Measurements from ENCODE around the gene PICALM. TPM values are rescaled to one million over a fixed set of nuclear protein-coding genes. Genes with fewer than 3 reads are reported as not detected.
A peak's percentile ranks its signal among the peaks of the same experiment; 100 is the strongest.

Gene PICALM
- total and polyA plus RNA-seq, 2 donors: 104 to 543 TPM

DNA sequence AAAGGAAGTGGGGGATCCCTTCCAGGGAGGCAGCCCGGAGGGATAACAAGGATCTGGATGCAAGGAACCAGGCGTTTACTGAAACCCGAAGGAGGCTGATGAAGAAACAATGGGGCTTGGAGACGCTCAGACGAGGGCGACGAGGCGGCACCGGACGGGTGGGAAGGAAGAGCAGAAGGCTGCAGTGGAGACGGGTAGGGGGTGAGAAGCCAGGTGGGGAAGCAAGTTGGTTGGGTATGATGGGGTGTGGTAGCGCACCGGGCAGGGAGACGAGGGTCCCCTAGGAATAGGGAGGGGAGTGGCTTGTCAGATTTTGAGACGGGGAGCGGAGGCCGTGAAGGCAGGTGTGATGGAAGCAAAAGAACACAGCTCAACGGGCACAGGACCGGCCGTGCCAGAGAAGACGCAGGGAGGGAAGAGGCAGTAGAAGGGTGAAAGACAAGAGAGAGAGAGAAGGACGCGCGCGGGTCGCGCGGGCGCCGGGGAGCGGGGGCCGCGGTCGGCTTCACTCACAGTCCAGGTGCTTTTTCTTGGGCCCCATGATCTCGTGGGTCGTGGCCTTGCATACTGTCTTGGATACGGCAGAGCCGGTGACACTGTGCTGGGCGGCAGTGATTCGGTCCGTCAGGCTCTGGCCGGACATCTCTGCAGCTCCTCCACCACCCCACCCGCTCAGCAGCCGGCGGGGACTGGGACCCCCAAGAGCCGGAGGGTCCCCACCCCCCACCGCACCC is 579 bp downstream of the PICALM start:
- under 1% methylated on average over 47 of the region's 47 CpGs for WGBS
- Histone ChIP-seq H3K4me1 (ENCODE audit: insufficient read depth) (no peaks in the 10 kb centered on the region), H3K4me3 (ENCODE audit: low read depth, low read length) (peak overlapping the region; percentile 91), H3K36me3 (ENCODE audit: insufficient read depth) (no peaks in the 10 kb centered on the region), H3K27ac (ENCODE audit: low read depth) (peak overlapping the region; percentile 90)
- DNase-seq (ENCODE audit: extremely low spot score): peak; percentile 10

DNA sequence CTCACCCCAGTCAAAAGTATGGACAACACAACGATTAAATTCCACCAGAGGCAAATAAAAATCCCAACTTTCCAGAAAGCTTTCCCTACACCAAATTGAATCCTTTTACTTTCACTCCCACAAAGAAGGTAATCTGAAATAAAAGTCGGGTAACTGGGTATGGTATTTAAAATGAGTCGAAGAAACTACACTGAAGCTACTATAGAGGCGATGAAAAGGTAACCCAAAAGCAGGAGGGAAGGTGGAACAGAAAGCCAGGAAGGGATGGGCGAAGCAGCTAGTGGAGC is 1.1 kb downstream of the PICALM start:
- peak overlapping the region; percentile 90 for H3K27ac ChIP-seq (ENCODE audit: low read depth)
- peak overlapping the region; percentile 91 for H3K4me3 ChIP-seq (ENCODE audit: low read depth, low read length)
- H3K4me1 ChIP-seq (ENCODE audit: insufficient read depth): no peaks in the 10 kb centered on the region
- WGBS: under 1% methylated on average over 5 of the region's 5 CpGs
- H3K36me3 ChIP-seq (ENCODE audit: insufficient read depth): no peaks in the 10 kb centered on the region
- DNase-seq (ENCODE audit: extremely low spot score): peak; percentile 23

DNA sequence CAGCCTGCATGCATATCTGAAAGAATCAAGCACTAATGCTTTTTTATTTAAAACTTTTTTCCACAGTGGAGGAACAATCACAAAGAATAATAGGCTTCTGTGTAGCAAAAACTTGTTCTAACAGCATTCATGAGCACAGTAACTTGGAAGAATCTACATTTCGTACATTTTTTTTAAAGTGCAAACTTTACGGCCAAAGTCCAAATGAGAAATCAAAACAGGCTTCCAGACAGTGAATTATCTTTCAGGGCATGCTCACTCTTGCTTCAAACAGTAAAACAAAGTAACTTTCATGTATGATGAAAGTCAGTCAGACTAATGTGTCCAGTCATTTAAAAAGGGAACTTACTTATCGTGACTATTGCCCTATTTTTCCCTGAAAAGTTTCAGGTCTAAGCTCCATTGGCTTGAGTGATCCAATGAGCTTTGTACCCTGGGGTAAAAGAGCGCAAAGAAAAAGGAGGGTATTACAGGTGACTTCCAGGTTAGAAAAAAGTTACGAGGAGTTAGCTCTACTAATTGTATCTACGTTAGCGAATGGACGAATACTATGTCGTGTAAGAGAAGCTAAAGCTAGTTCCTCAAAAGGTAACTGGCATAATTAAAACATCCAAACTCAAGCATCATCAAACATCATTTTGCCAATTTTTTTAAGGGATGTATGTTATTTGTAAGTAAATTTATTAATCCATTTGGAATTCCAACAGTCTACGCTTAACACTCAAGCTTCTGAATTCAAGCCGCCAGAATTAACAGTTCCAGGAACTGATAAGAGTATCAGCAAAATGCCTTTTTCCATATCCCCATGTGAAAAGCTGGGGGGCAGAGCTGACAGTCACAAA is 1.7 kb downstream of the PICALM start:
- no peaks in the 10 kb centered on the region for H3K4me1 ChIP-seq (ENCODE audit: insufficient read depth)
- under 1% methylated on average over 11 of the region's 11 CpGs for WGBS
- DNase-seq (ENCODE audit: extremely low spot score): peak; percentile 31

DNA sequence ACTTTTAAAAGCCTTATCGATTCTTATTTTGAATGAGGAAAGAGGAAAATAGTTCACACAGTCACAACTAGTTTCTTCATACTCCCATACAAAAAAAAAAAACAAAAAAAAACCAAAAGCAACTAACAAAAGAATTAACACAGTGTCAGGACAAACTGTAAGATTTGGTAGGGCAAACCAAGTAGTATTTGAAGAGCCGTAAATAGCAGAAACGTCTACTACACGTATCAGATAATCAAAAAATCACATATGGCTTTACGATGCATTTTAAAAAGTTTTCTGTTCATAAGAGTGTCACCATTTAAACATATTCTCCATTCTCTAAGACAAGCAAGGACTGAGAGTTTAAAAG is 2.3 kb downstream of the PICALM start:
- Histone ChIP-seq H3K36me3 (ENCODE audit: insufficient read depth) (no peaks in the 10 kb centered on the region), H3K4me1 (ENCODE audit: insufficient read depth) (no peaks in the 10 kb centered on the region), H3K27ac (ENCODE audit: low read depth) (no peak overlapping the region), H3K4me3 (ENCODE audit: low read depth, low read length) (peak overlapping the region; percentile 91)
- peak; percentile 8 for DNase-seq (ENCODE audit: extremely low spot score)
- 3% methylated on average over 5 of the region's 5 CpGs for WGBS

More for the DNA sequence above, 1.7 kb downstream of the PICALM start:
- peak overlapping the region; percentile 90 for H3K27ac ChIP-seq (ENCODE audit: low read depth)
- H3K36me3 ChIP-seq (ENCODE audit: insufficient read depth): no peaks in the 10 kb centered on the region
- peak overlapping the region; percentile 91 for H3K4me3 ChIP-seq (ENCODE audit: low read depth, low read length)

DNA sequence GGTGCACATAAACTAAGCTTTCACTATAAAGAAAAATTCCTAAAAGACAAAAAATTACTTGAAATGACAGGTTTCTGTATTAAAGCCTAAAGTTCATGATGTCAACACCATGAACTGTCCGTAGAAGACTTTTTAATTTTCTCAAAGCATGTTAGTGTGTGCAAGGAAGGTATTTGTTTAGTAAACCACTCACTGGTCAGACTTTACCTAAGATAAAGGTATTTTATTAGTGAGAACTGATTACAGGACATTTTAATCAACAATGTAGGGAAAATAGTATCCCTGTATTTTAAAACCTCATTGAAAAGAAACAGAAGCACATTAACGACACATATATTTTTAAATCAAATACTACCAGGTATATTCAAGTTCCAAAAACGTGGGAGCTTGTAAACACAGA is 2.9 kb downstream of the PICALM start:
- no peak overlapping the region for H3K27ac ChIP-seq (ENCODE audit: low read depth)
- no peaks in the 10 kb centered on the region for H3K36me3 ChIP-seq (ENCODE audit: insufficient read depth)
- DNase-seq (ENCODE audit: extremely low spot score): no peak
- WGBS: 12% methylated on average over 3 of the region's 3 CpGs
- no peaks in the 10 kb centered on the region for H3K4me1 ChIP-seq (ENCODE audit: insufficient read depth)
- peak overlapping the region; percentile 91 for H3K4me3 ChIP-seq (ENCODE audit: low read depth, low read length)

DNA sequence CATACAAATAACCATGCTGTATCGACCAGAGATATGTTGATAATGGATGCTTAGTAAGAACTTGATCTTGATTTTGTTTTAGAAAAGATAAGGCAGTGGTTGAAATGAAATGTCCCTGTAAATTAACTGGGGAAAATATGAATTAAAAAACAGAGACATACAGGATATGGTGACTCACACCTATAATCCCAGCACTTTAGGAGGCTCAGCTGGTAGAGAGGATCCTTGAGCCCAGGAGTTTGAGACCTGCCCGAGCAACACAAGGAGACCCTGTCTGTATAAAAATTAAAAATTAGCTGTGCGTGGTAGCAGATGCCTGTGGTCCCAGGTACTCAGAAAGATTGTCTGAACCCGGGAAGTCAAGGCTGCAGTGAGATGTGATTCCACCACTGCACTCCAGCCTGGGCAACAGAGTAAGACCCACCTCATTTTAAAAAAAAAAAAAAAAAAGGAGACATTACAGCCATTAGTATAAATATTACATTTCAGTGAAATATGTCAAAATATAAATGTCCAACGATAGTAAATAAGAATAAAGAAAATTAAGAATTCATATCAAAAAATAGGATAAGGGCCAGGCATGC is 4.6 kb downstream of the PICALM start:
- Histone ChIP-seq H3K36me3 (ENCODE audit: insufficient read depth) (no peaks in the 10 kb centered on the region), H3K4me1 (ENCODE audit: insufficient read depth) (no peaks in the 10 kb centered on the region), H3K4me3 (ENCODE audit: low read depth, low read length) (no peak overlapping the region), H3K27ac (ENCODE audit: low read depth) (no peak overlapping the region)
- 73% methylated on average over 5 of the region's 5 CpGs for WGBS
- no peak for DNase-seq (ENCODE audit: extremely low spot score)

DNA sequence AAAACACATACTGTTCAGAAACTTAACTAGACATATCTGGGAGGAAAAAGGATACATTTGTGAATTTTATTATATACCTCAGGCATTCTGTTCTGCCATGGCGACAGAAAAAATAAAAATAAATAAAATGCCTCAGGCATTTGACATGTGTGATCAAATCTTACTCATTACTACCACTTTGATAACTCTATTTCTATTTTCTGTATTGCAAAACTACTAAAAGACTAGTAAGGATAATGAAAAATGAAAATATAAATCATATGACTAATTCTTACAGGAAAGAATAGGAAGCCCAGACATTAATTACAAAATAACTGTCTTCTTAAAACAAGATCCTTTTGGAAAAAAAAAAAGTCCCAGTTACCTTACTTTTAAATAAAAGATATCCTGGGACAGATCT is 5.3 kb downstream of the PICALM start:
- no peak overlapping the region for H3K27ac ChIP-seq (ENCODE audit: low read depth)
- H3K4me3 ChIP-seq (ENCODE audit: low read depth, low read length): no peak overlapping the region
- no peaks in the 10 kb centered on the region for H3K4me1 ChIP-seq (ENCODE audit: insufficient read depth)
- H3K36me3 ChIP-seq (ENCODE audit: insufficient read depth): no peaks in the 10 kb centered on the region
- DNase-seq (ENCODE audit: extremely low spot score): no peak
- 67% methylated on average over 1 of the region's 1 CpG for WGBS

DNA sequence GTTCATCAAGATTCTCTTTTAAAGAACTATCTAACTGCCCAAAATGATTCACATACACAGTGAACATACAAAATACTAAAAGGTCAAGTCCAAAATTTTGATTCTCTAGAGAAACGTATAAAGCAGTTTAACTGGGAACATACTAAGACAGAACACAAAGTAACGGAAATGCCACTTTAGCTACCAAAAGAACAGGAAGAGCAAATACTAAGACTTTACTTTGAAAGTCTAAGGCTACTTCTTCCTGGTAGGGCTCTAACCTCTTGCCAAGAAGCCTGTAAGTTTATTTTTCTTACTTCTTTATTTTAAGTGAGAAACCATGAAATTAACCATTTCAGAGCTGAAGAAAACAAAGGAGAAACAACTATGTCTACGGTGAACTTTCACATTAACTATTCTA is 6.2 kb downstream of the PICALM start:
- no peaks in the 10 kb centered on the region for H3K4me1 ChIP-seq (ENCODE audit: insufficient read depth)
- H3K4me3 ChIP-seq (ENCODE audit: low read depth, low read length): no peak overlapping the region

DNA sequence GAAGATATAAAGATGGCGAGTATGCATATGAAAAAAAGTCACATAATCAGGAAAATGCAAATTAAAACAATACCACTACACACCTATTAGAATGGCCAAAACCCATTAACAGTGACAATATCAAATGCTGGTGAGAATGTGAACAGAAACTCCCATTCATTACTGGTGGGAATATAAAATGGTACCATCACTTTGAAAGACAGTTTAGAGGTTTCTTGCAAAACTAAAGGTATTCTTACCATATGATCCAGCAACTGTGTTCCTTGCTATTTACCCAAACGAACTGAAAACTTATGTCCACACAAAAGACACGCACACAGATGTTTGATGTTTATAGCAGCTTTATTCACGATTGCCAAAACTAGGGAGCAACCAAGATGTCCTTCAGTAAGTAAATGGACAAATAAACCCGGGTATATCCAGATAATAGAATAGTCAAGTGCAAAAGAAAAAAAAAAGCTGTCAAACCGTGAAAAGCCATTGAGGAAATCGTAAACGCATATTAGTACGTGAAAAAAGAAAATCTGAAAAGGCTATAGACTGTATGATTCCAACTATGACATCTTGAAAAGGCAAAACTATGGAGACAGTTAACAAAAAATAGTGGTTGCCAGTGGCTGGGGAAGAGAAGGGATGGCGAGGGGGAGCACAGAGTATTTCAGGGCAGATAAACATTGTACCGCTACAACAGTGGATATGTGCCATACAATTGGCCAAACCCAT is 7.2 kb downstream of the PICALM start:
- 83% methylated on average over 11 of the region's 11 CpGs for WGBS
- Histone ChIP-seq H3K27ac (ENCODE audit: low read depth) (no peak overlapping the region), H3K36me3 (ENCODE audit: insufficient read depth) (no peaks in the 10 kb centered on the region), H3K4me1 (ENCODE audit: insufficient read depth) (no peaks in the 10 kb centered on the region), H3K4me3 (ENCODE audit: low read depth, low read length) (no peak overlapping the region)
- no peak for DNase-seq (ENCODE audit: extremely low spot score)

More for the DNA sequence above, 6.2 kb downstream of the PICALM start:
- peak overlapping the region; percentile 18 for H3K27ac ChIP-seq (ENCODE audit: low read depth)
- H3K36me3 ChIP-seq (ENCODE audit: insufficient read depth): no peaks in the 10 kb centered on the region
- DNase-seq (ENCODE audit: extremely low spot score): no peak
- 49% methylated on average over 3 of the region's 3 CpGs for WGBS

DNA sequence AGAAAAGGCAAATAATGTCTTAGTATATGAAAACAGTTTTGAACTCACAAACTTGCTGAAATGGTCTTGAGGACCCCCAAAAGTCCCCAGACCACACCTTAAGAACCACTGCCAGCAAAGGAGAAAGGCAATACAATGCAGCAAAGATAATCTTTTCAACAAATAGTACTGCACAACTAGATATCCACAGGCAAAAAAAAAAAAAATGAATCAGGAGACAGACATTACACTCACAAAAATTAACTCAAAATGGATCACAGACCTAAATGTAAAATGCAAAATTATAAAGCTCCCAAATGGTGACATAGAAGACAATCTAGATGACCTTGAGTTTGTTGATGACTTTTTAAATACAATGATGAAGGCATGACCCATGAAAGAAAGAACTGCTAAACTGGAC is 8.3 kb downstream of the PICALM start:
- Histone ChIP-seq H3K4me1 (ENCODE audit: insufficient read depth) (no peaks in the 10 kb centered on the region), H3K4me3 (ENCODE audit: low read depth, low read length) (no peak overlapping the region), H3K36me3 (ENCODE audit: insufficient read depth) (no peaks in the 10 kb centered on the region), H3K27ac (ENCODE audit: low read depth) (no peak overlapping the region)
- DNase-seq (ENCODE audit: extremely low spot score): no peak

DNA sequence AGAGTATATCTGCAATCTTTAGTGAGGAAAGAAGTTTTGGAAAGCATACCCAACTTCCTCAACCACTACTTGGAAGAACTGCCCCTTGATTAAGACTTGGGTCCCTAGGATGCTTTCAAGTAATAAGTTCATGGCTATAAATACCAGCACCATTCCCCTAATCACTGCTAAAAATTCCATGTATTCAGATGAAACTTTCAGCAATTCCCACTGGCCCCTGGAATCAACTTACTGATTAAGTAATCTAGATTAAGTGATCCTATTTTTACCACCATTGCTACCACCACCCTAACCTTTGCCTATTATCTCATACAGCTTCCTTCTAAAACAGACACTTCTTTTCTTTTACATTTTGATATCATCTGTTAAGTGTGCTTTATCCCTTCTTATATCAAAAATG is 10.5 kb downstream of the PICALM start:
- Histone ChIP-seq H3K4me1 (ENCODE audit: insufficient read depth) (peaks cover 3% of the 10 kb centered on the region), H3K36me3 (ENCODE audit: insufficient read depth) (no peaks in the 10 kb centered on the region)
- DNase-seq (ENCODE audit: extremely low spot score): no peak

DNA sequence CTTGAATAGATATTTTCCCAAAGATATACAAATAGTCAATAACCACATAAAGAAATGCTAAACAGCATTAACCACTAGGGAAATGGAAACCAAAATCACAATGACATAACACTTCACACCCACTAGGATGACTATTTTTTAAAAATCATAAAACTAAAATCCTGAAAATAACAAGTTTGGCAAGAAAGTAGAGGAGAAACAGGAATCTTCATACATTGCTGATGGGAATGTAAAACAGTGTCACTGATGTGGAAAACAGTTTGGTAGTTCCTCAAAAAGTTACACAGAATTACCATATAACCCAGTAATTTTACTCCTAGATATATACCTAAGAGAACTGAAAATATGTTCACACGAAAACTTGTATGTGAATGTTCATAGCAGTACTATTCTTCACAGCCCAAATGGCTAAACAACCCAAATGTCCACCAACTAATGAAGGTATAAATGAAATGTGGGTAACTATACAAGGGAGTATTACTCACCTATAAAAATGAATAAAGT is 12.5 kb downstream of the PICALM start:
- WGBS: 93% methylated on average over 1 of the region's 1 CpG
- Histone ChIP-seq H3K36me3 (ENCODE audit: insufficient read depth) (no peaks in the 10 kb centered on the region), H3K27ac (ENCODE audit: low read depth) (no peak overlapping the region), H3K4me3 (ENCODE audit: low read depth, low read length) (no peak overlapping the region), H3K4me1 (ENCODE audit: insufficient read depth) (peaks cover 3% of the 10 kb centered on the region)
- no peak for DNase-seq (ENCODE audit: extremely low spot score)

More for the DNA sequence above, 10.5 kb downstream of the PICALM start:
- H3K4me3 ChIP-seq (ENCODE audit: low read depth, low read length): no peak overlapping the region
- H3K27ac ChIP-seq (ENCODE audit: low read depth): peak overlapping the region; percentile 10
